Endothelial cell of umbilical vein (primary cell): ENCODE measurements around the gene CTIF. TPM values are rescaled to one million over a fixed set of nuclear protein-coding genes. Genes with fewer than 3 reads are reported as not detected.

ENCODE experiments used
- BruUV-seq: library from RNA; stranded (reverse); fragments of 400-500 nt; replicated peaks from 2 replicates; lab custom pipeline; 2021; lab: Mats Ljungman, UMichigan
- CTCF ChIA-PET: fragments of 300-600, 350-600 bp; sonication (Branson Sonifier 250); formaldehyde crosslinking; loops from one replicate; lab custom pipeline; 2021; ENCODE audit warnings: antibody characterized with exemption, inconsistent platforms; lab: Charles Lee
- POLR2A ChIA-PET: fragments of 300-600, 350-600 bp; sonication (Branson Sonifier 250); formaldehyde crosslinking; loops from one replicate; lab custom pipeline; 2021; ENCODE audit warnings: antibody characterized with exemption, inconsistent platforms; lab: Charles Lee
- DNase-seq: peaks from one replicate; pipeline ENCODE4 v3.0.0-alpha.2; 2011; ENCODE audit warnings: low read depth, low spot score
- FAIRE-seq: peaks from 2 replicates; lab custom pipeline; 2011; peaks lifted over from hg19 to GRCh38; lab: Jason Lieb, UNC
- H2AFZ ChIP-seq: 2 replicates; pipeline ENCODE4 v1.6.0; 2012; ENCODE audit warnings: low read depth, low read length, control low read depth, inconsistent platforms
- H3K27ac ChIP-seq: 2 replicates; pipeline ENCODE4 v1.5.1; 2011; ENCODE audit warnings: low read depth, mild to moderate bottlenecking, control low read depth, low read length, moderate library complexity; ENCODE audit not compliant: insufficient read depth
- H3K27me3 ChIP-seq, 2 experiments: 2 replicates each; pipeline versions ENCODE4 v1.6.0 to v1.6.1; 2011; ENCODE audit warnings: low read length in 2 of 2, mixed read lengths in 1 of 2; ENCODE audit not compliant: control insufficient read depth in 2 of 2, insufficient read depth in 2 of 2
- H3K36me3 ChIP-seq, 2 experiments: 2 replicates in 1 of 2; 3 replicates in 1 of 2; pipeline ENCODE4 v1.5.1; 2011; ENCODE audit warnings: low read length in 2 of 2, mild to moderate bottlenecking in 1 of 2, moderate library complexity in 1 of 2; ENCODE audit not compliant: control insufficient read depth in 2 of 2, insufficient read depth in 2 of 2; ENCODE audit errors: extremely low read depth in 1 of 2
- H3K4me1 ChIP-seq: 3 replicates; pipeline ENCODE4 v1.5.1; 2011; ENCODE audit warnings: mild to moderate bottlenecking, low read length; ENCODE audit not compliant: control insufficient read depth, insufficient read depth; ENCODE audit errors: extremely low read depth
- H3K4me2 ChIP-seq: 2 replicates; pipeline ENCODE4 v1.6.1; 2011; ENCODE audit warnings: low read length, control low read depth, mixed read lengths; ENCODE audit not compliant: insufficient read depth
- H3K4me3 ChIP-seq, 3 experiments: fragments of 200-600 bp in 1 of 3; sonication (generic), shearing (Covaris generic) in 1 of 3; replicated peaks in 1 of 3; 2 replicates each; pipeline ENCODE4 v1.5.1; 2011 to 2016; ENCODE audit warnings: control low read depth in 3 of 3, low read length in 3 of 3, mild to moderate bottlenecking in 2 of 3, inconsistent platforms in 1 of 3, low read depth in 1 of 3, moderate library complexity in 1 of 3; ENCODE audit not compliant: insufficient read depth in 1 of 3
- H3K79me2 ChIP-seq: 2 replicates; pipeline ENCODE4 v1.6.0; 2012; ENCODE audit warnings: low read length, inconsistent platforms; ENCODE audit not compliant: control insufficient read depth, insufficient read depth
- H3K9ac ChIP-seq: replicated peaks from 2 replicates; pipeline ENCODE3; 2011; ENCODE audit warnings: low read length, control low read depth; ENCODE audit not compliant: insufficient read depth; ENCODE audit errors: extremely low read depth
- H3K9me1 ChIP-seq: replicated peaks from 3 replicates; pipeline ENCODE4 v1.6.0; 2011; ENCODE audit warnings: mild to moderate bottlenecking, low read length; ENCODE audit not compliant: control insufficient read depth, insufficient read depth; ENCODE audit errors: extremely low read depth
- H3K9me3 ChIP-seq: replicated peaks from 2 replicates; pipeline ENCODE4 v1.5.1; 2012; ENCODE audit warnings: low read length, inconsistent platforms; ENCODE audit not compliant: control insufficient read depth, insufficient read depth
- H4K20me1 ChIP-seq: replicated peaks from 2 replicates; pipeline ENCODE3; 2011; ENCODE audit warnings: mild to moderate bottlenecking, low read length; ENCODE audit not compliant: control insufficient read depth, insufficient read depth; ENCODE audit errors: extremely low read depth
- EZH2 ChIP-seq: IDR thresholded peaks from 2 replicates; pipeline ENCODE4 v1.6.1; 2012; ENCODE audit warnings: borderline replicate concordance, low read depth, mild to moderate bottlenecking, moderate library complexity, low read length, inconsistent platforms; ENCODE audit not compliant: severe bottlenecking
- FOS ChIP-seq: IDR thresholded peaks from 2 replicates; pipeline ENCODE4 v1.6.1; 2011; ENCODE audit warnings: mild to moderate bottlenecking, low read length, moderate library complexity, borderline replicate concordance; ENCODE audit not compliant: insufficient read depth
- GATA2 ChIP-seq: IDR thresholded peaks from 2 replicates; pipeline ENCODE4 v1.7.0; 2011; ENCODE audit warnings: low read depth, mild to moderate bottlenecking, moderate library complexity, mixed read lengths, low read length; ENCODE audit not compliant: insufficient read length, insufficient read depth
- JUN ChIP-seq: IDR thresholded peaks from 2 replicates; pipeline ENCODE4 v1.6.1; 2011; ENCODE audit warnings: borderline replicate concordance, low read depth; ENCODE audit not compliant: insufficient read length, insufficient read depth
- MYC ChIP-seq: IDR thresholded peaks from one replicate; pipeline ENCODE4 v1.6.1; 2011; ENCODE audit warnings: mild to moderate bottlenecking, low read depth, low read length
- POLR2A ChIP-seq: IDR thresholded peaks from 2 replicates; pipeline ENCODE4 v1.6.1; 2012; ENCODE audit warnings: low read depth, mild to moderate bottlenecking, control low read depth, low read length
- POLR2AphosphoS5 ChIP-seq: IDR thresholded peaks from 2 replicates; pipeline ENCODE4 v1.6.1; 2012; ENCODE audit warnings: low read depth, mild to moderate bottlenecking, control low read depth, low read length, moderate library complexity; ENCODE audit not compliant: insufficient read depth
- dilution Hi-C: fragments of 300-500 bp; cut with MboI; formaldehyde crosslinking; loops from one replicate; pipeline ENCODE4 v1.15.0; 2019; ENCODE audit warnings: low sequenced_read_pairs; ENCODE audit not compliant: extremely low pct_ligation_motif_present
- intact Hi-C: fragments of 100-400 bp; cut with micrococcal nuclease; formaldehyde crosslinking; loops from one replicate; pipeline ENCODE4 v1.10.0; 2022
- polyA plus RNA-seq, 4 experiments: library from polyadenylated mRNA; depleted of rRNA in 3 of 4; stranded (reverse) in 3 of 4; unstranded in 1 of 4; fragments of >200 nt; gene quantifications; 2 replicates each; pipeline versions ENCODE4 v1.2.1 to v1.2.3, GENCODE V29; 2011 to 2012; ENCODE audit warnings: missing spikeins in 1 of 4
- total RNA-seq: library from RNA; stranded (reverse); gene quantifications from 2 replicates; pipeline ENCODE4 v1.2.3, GENCODE V29; 2021
- TF ChIP-seq, protein P1 (sequence below), 2 donors: IDR thresholded peaks; 1 replicate in 1 of 2; 2 replicates in 1 of 2; pipeline ENCODE4 v1.5.1; 2011; ENCODE audit warnings: low read length in 2 of 2, mild to moderate bottlenecking in 2 of 2, moderate library complexity in 2 of 2, control low read depth in 1 of 2, inconsistent platforms in 1 of 2, low read depth in 1 of 2; ENCODE audit not compliant: insufficient read depth in 1 of 2; ENCODE audit errors: extremely low read depth in 1 of 2
- TF ChIP-seq, protein P2 (sequence below): IDR thresholded peaks from 2 replicates; pipeline ENCODE4 v1.6.1; 2011; ENCODE audit not compliant: insufficient read depth, insufficient read length

The CTIF gene
- total and polyA plus RNA-seq, 2 donors (not counting 3 experiments of a cell fraction or from before 2014, with no cell fraction given), result 20.9 to 57.7 TPM

DNA sequence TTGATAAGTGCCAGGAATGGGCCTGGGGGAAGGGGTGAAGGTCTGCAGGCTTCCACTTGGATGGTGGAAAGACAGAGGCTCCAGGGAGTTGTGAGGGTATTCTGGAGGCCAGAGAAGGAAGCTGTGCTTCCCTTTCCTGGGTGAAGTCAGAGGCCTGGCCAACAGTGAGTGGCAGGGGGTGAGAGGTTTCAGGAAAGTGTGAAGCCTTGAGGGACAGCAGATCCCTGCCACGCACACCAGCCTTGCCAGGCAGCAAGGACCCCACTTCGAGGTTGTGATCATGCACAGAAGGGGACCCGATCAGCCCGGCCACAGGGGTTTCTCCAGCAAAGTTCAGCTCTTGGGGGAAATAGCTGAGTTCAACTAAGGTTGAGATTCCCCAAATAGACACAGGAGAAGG is 345.5 kb downstream of the CTIF start:
- Histone ChIP-seq H3K4me1 (peaks cover 3% of the 10 kb centered on the region), H3K9me3 (no peaks in the 10 kb centered on the region), H3K4me3 (no peak overlapping the region), H4K20me1 (no peaks in the 10 kb centered on the region), H3K36me3 (no peaks in the 10 kb centered on the region), H3K27me3 (no peaks in the 10 kb centered on the region), H3K9ac (no peak overlapping the region), H3K9me1 (no peaks in the 10 kb centered on the region), H3K4me2 (no peak overlapping the region), H2AFZ (no peak overlapping the region), H3K27ac (no peak overlapping the region), H3K79me2 (no peaks in the 10 kb centered on the region)
- TF ChIP-seq FOS (no peak), GATA2 (no peak), MYC (no peak), JUN (no peak), POLR2A (no peak), EZH2 (no peak), POLR2AphosphoS5 (no peak)
- TF ChIP-seq, protein P1, sequence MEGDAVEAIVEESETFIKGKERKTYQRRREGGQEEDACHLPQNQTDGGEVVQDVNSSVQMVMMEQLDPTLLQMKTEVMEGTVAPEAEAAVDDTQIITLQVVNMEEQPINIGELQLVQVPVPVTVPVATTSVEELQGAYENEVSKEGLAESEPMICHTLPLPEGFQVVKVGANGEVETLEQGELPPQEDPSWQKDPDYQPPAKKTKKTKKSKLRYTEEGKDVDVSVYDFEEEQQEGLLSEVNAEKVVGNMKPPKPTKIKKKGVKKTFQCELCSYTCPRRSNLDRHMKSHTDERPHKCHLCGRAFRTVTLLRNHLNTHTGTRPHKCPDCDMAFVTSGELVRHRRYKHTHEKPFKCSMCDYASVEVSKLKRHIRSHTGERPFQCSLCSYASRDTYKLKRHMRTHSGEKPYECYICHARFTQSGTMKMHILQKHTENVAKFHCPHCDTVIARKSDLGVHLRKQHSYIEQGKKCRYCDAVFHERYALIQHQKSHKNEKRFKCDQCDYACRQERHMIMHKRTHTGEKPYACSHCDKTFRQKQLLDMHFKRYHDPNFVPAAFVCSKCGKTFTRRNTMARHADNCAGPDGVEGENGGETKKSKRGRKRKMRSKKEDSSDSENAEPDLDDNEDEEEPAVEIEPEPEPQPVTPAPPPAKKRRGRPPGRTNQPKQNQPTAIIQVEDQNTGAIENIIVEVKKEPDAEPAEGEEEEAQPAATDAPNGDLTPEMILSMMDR (IDR thresholded peaks at IDR 0.05; ENCODE audit: extremely low read depth in 1 of 2, insufficient read depth in 1 of 2, low read depth in 1 of 2, low read length in 2 of 2), result no peak
- TF ChIP-seq, protein P2, sequence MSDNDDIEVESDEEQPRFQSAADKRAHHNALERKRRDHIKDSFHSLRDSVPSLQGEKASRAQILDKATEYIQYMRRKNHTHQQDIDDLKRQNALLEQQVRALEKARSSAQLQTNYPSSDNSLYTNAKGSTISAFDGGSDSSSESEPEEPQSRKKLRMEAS, result no peak
- ChIA-PET POLR2A (no interaction called here), CTCF (no interaction called here)
- DNase-seq, result no peak
- no TSS peak for BruUV-seq
- dilution Hi-C loops, result no loop called here
- intact Hi-C loops, result no loop called here
- no peak for FAIRE-seq
